GM13977 (cell line): ENCODE results near the gene SLC26A6.

Source experiments
- DNase-seq: peaks from one replicate; pipeline ENCODE4 v3.0.0; 2012; ENCODE audit warnings: low spot score
- in situ Hi-C: fragments of 300-500 bp; cut with MboI; formaldehyde crosslinking; loops from one replicate; pipeline ENCODE4 v1.12.0; 2022; ENCODE audit warnings: low sequenced_read_pairs, low pct_unique_long_range_greater_than_20kb, mixed read lengths, inconsistent platforms; ENCODE audit not compliant: unreplicated experiment
- TF ChIP-seq, protein P1 (sequence below): IDR thresholded peaks from 2 replicates; pipeline ENCODE4 v1.5.1; 2012; ENCODE audit warnings: mild to moderate bottlenecking, control low read depth; ENCODE audit not compliant: insufficient read depth; ENCODE audit errors: extremely low read depth, missing control alignments

SLC26A6 gene

GRCh38 chr3:48651771-48652170 lies 16.5 kb upstream of the SLC26A6 start:
- in situ Hi-C loops: no loop called here
- TF ChIP-seq, protein P1, sequence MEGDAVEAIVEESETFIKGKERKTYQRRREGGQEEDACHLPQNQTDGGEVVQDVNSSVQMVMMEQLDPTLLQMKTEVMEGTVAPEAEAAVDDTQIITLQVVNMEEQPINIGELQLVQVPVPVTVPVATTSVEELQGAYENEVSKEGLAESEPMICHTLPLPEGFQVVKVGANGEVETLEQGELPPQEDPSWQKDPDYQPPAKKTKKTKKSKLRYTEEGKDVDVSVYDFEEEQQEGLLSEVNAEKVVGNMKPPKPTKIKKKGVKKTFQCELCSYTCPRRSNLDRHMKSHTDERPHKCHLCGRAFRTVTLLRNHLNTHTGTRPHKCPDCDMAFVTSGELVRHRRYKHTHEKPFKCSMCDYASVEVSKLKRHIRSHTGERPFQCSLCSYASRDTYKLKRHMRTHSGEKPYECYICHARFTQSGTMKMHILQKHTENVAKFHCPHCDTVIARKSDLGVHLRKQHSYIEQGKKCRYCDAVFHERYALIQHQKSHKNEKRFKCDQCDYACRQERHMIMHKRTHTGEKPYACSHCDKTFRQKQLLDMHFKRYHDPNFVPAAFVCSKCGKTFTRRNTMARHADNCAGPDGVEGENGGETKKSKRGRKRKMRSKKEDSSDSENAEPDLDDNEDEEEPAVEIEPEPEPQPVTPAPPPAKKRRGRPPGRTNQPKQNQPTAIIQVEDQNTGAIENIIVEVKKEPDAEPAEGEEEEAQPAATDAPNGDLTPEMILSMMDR: no peak

DNA sequence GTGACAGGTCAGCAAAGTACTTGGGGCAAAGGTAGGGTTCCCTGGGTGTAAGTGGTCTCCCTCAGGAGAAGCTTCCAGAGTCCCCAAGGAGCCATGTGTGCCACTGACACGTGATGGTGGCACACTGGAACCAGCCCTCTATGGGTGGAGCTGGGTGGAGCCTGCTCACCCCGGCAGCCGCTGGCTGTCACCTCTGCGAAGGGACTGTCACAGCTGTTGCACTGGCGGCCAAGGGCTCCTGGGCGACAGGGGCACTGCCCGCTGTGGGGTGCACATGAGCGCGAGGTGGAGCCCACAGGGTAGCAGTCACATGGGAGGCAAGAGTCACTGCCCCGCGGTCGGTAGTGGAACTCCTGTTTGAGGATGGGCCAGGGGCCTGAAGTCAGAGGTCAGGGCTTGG lies 15.5 kb upstream of the SLC26A6 start:
- TF ChIP-seq, protein P1: no peak
- no peak for DNase-seq
- in situ Hi-C loops: no loop called here

More at GRCh38 chr3:48651771-48652170, 16.5 kb upstream of the SLC26A6 start:
- DNase-seq: no peak

DNA sequence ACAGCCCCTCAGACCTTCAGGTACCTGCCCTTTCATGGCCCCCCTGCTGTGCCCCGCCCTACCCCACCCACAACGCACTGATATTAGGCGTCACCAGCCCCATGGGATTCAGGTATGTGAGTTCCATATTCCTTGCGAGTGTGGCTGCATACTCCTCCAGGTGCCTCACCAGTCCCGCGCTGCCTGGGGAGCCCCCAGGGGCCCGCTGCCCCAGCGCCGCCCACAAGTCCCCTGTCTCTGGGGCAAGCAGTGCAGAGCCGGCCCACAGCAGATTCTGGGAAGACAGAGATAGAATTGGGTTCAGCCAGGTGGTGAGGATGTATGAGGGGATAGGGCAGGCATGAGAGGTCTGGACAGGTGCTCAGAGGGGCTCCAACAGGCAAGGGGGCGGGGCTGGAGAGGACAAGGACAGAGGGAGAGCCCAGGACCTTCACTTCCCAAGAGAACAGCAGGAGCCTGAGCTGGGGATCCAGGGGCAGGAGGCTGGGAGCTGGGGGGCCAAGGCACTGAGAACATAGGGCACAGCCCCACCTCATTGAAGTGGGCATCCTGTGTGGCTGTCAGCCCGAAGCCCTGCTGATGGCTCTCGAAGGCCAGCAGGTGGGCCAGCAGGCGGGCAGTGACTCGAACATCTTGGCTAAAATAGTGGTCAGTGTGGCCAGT lies 13.1 kb upstream of the SLC26A6 start:
- TF ChIP-seq, protein P1: no peak
- in situ Hi-C loops: no loop called here
- DNase-seq: no peak

DNA sequence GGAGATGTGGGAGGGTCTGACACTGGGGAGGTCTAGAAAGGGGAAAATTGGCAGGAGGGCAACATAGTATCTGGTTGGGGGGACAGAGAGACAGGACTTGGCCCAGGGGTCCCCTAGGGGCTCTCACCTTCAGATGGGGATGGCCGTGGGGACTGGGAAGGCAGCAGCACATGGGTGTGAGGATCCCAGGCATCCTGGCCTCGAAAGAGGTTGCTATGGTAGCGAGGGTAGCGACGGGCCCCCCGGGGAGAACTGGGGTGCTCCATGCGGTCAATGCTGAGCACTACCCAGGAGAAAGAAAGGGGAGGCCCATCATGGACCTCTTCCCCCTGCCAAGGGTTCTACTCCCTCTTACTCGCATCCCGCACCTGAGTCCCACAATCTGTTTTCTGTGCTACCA lies 12.5 kb upstream of the SLC26A6 start:
- in situ Hi-C loops: no loop called here
- TF ChIP-seq, protein P1: no peak
- no peak for DNase-seq

GRCh38 chr3:48644898-48645760 lies 9.9 kb upstream of the SLC26A6 start:
- TF ChIP-seq, protein P1: no peak
- in situ Hi-C loops: no loop called here
- no peak for DNase-seq

- in situ Hi-C loops: no loop called here
- TF ChIP-seq, protein P1: no peak
- no peak for DNase-seq
These were observed 7.3 kb upstream of the SLC26A6 start for GRCh38 chr3:48642605-48643004.
